K562 (cell line): Measurements from ENCODE around the gene TBX10. TPM values are rescaled to one million over a fixed set of nuclear protein-coding genes. Genes with fewer than 3 reads are reported as not detected.
A peak's percentile ranks its signal among the peaks of the same experiment; 100 is the strongest.

Experiments
- ATAC-seq: fragments of 200-7000 bp; cut with Tn5 transposase; 3 replicates; pipeline ENCODE4 v1.9.1; 2020; ENCODE audit warnings: moderate library complexity
- BruUV-seq: library from RNA; stranded (reverse); fragments of 400-500 nt; replicated peaks from 2 replicates; lab custom pipeline; 2021; lab: Mats Ljungman, UMichigan
- CTCF ChIA-PET: fragments of 300-600 bp; formaldehyde crosslinking; extraction: SDS; loops from one replicate; lab custom pipeline; 2021; ENCODE audit warnings: low intra/inter-chr PET ratio; lab: Yijun Ruan, JAX
- POLR2A ChIA-PET: fragments of 300-600, 350-650 bp; sonication (Branson Sonifier 250); formaldehyde crosslinking; extraction: SDS; loops from one replicate; lab custom pipeline; 2021; ENCODE audit warnings: antibody characterized with exemption, inconsistent platforms; lab: Yijun Ruan, JAX
- DNase-seq, 4 experiments: peaks; one replicate each; pipeline versions ENCODE4 v3.0.0 to v3.0.0-alpha.2; 2011 to 2018; ENCODE audit warnings: low spot score in 3 of 4, mixed read lengths in 3 of 4; ENCODE audit errors: extremely low read depth in 1 of 4
- FAIRE-seq: peaks from 2 replicates; lab custom pipeline; 2011; peaks lifted over from hg19 to GRCh38; lab: Jason Lieb, UNC
- H2AFZ ChIP-seq: 2 replicates; pipeline ENCODE4 v1.6.0; 2011; ENCODE audit warnings: low read depth, low read length, control low read depth, inconsistent platforms
- H3K27ac ChIP-seq: fragments of 200-600 bp; 3 replicates; pipeline ENCODE4 v1.8.0; 2011; ENCODE audit warnings: low read depth, mild to moderate bottlenecking, control low read depth, inconsistent platforms, low read length, moderate library complexity, mixed read lengths; ENCODE audit errors: extremely low read depth
- H3K27me3 ChIP-seq, 2 experiments: fragments of 300-600 bp in 1 of 2; 2 replicates in 1 of 2; 3 replicates in 1 of 2; pipeline versions ENCODE4 v1.6.0 to v1.8.0; 2011; ENCODE audit warnings: inconsistent platforms in 2 of 2, low read length in 2 of 2, mild to moderate bottlenecking in 1 of 2, mixed read lengths in 1 of 2, moderate library complexity in 1 of 2; ENCODE audit not compliant: control insufficient read depth in 2 of 2, insufficient read depth in 2 of 2
- H3K36me3 ChIP-seq: fragments of 300-600 bp; 3 replicates; pipeline ENCODE4 v1.8.0; 2011; ENCODE audit warnings: mild to moderate bottlenecking, low read length, inconsistent platforms; ENCODE audit not compliant: control insufficient read depth, insufficient read depth
- H3K4me1 ChIP-seq, 2 experiments: fragments of 200-600 bp in 1 of 2; replicated peaks in 1 of 2; 2 replicates in 1 of 2; 3 replicates in 1 of 2; pipeline versions ENCODE4 v1.5.1 to v1.8.0; 2011; ENCODE audit warnings: inconsistent platforms in 2 of 2, low read length in 2 of 2, mild to moderate bottlenecking in 1 of 2, mixed read lengths in 1 of 2, moderate library complexity in 1 of 2; ENCODE audit not compliant: control insufficient read depth in 2 of 2, insufficient read depth in 2 of 2
- H3K4me2 ChIP-seq: 2 replicates; pipeline ENCODE4 v1.6.1; 2011; ENCODE audit warnings: low read length, control low read depth, inconsistent platforms, mixed read lengths; ENCODE audit not compliant: insufficient read depth
- H3K4me3 ChIP-seq: fragments of 200-600 bp; sonication (generic), shearing (Covaris generic); 2 replicates; pipeline ENCODE4 v1.5.1; 2016; ENCODE audit warnings: control low read depth, inconsistent platforms
- H3K79me2 ChIP-seq: fragments of 200-600 bp; 3 replicates; pipeline ENCODE4 v1.8.0; 2011; ENCODE audit warnings: low read length, inconsistent platforms; ENCODE audit not compliant: control insufficient read depth, insufficient read depth
- H3K9ac ChIP-seq, 2 experiments: 2 replicates each; pipeline versions ENCODE4 v1.6.0 to v1.6.1; 2011; ENCODE audit warnings: low read depth in 2 of 2, low read length in 2 of 2, control low read depth in 1 of 2, inconsistent platforms in 1 of 2, mild to moderate bottlenecking in 1 of 2, mixed read lengths in 1 of 2; ENCODE audit not compliant: insufficient read depth in 1 of 2
- H3K9me1 ChIP-seq: one replicate; pipeline ENCODE4 v1.6.0; 2011; ENCODE audit warnings: inconsistent platforms, mild to moderate bottlenecking, low read length, moderate library complexity; ENCODE audit not compliant: control insufficient read depth, insufficient read depth
- H3K9me3 ChIP-seq: replicated peaks from 2 replicates; pipeline ENCODE4 v1.5.1; 2011; ENCODE audit warnings: low read depth, low read length, inconsistent platforms; ENCODE audit not compliant: control insufficient read depth, insufficient read depth
- H4K20me1 ChIP-seq: replicated peaks from 2 replicates; pipeline ENCODE4 v1.6.1; 2011; ENCODE audit warnings: low read length, inconsistent platforms, mixed read lengths; ENCODE audit not compliant: control insufficient read depth, insufficient read depth
- ADNP ChIP-seq: fragments of 200-800 bp; sonication (Bioruptor generic); IDR thresholded peaks from 2 replicates; pipeline ENCODE4 v1.6.1; 2016; ENCODE audit warnings: missing genetic modification characterization, missing compliant biosample characterization
- FUS ChIP-seq: fragments of 200-400 bp; formaldehyde crosslinking; optimal IDR thresholded peaks from 2 replicates; pipeline ENCODE3; 2017; ENCODE audit warnings: low read depth, low read length
- HDAC1 ChIP-seq, 2 experiments: fragments of 450-650 bp; IDR thresholded peaks; 2 replicates each; pipeline ENCODE4 v1.6.1; 2016 to 2017; ENCODE audit warnings: inconsistent platforms in 1 of 2, mild to moderate bottlenecking in 1 of 2, moderate library complexity in 1 of 2
- HNRNPLL ChIP-seq: fragments of 200-400 bp; formaldehyde crosslinking; IDR thresholded peaks from 2 replicates; pipeline ENCODE4 v1.6.1; 2017; ENCODE audit warnings: low read length, low read depth, mild to moderate bottlenecking; ENCODE audit not compliant: poor library complexity, severe bottlenecking
- KAT7 ChIP-seq: sonication (generic); formaldehyde crosslinking; IDR thresholded peaks from 2 replicates; pipeline ENCODE4 v1.8.0; 2022; ENCODE audit warnings: missing genetic modification reagents, mild to moderate bottlenecking, borderline replicate concordance
- NBN ChIP-seq: fragments of 450-650 bp; IDR thresholded peaks from 2 replicates; pipeline ENCODE4 v1.6.1; 2016; ENCODE audit warnings: low read depth, mild to moderate bottlenecking
- NCOA1 ChIP-seq: fragments of 450-650 bp; IDR thresholded peaks from 2 replicates; pipeline ENCODE4 v1.6.1; 2016; ENCODE audit warnings: low read depth
- RBM15 ChIP-seq: fragments of 200-400 bp; formaldehyde crosslinking; IDR thresholded peaks from 2 replicates; pipeline ENCODE4 v1.6.1; 2018; ENCODE audit warnings: mild to moderate bottlenecking, low read length, moderate library complexity; ENCODE audit not compliant: insufficient read depth
- SMARCE1 ChIP-seq: fragments of 450-650 bp; IDR thresholded peaks from 2 replicates; pipeline ENCODE4 v1.7.1; 2016; ENCODE audit warnings: mild to moderate bottlenecking
- SMC3 ChIP-seq: conservative IDR thresholded peaks from 2 replicates; pipeline ENCODE4 v1.6.1; 2011; ENCODE audit warnings: low read depth, low read length, improper control_type of control experiment; ENCODE audit not compliant: insufficient read depth
- SRF ChIP-seq, 2 experiments: fragments of 250-450, 450-650 bp in 1 of 2; sonication (Bioruptor Pico) in 1 of 2; sonication (generic) in 1 of 2; formaldehyde crosslinking; IDR thresholded peaks; 2 replicates each; pipeline versions ENCODE4 v1.5.0 to v1.5.1; 2020 to 2022; ENCODE audit warnings: mild to moderate bottlenecking in 1 of 2, missing genetic modification reagents in 1 of 2
- TAF7 ChIP-seq: fragments of 450-650 bp; IDR thresholded peaks from 2 replicates; pipeline ENCODE4 v1.6.1; 2016; ENCODE audit warnings: missing genetic modification characterization, missing compliant biosample characterization
- ZNF507 ChIP-seq: conservative IDR thresholded peaks from 2 replicates; pipeline ENCODE4 v1.6.1; 2017; ENCODE audit warnings: missing genetic modification characterization, missing compliant biosample characterization
- ZNF668 ChIP-seq: fragments of 250-450 bp; sonication (Bioruptor Pico); IDR thresholded peaks from 2 replicates; pipeline ENCODE4 v1.8.0; 2022; ENCODE audit warnings: mild to moderate bottlenecking, inconsistent platforms
- ZNF696 ChIP-seq: fragments of 250-450 bp; sonication (Bioruptor Pico); conservative IDR thresholded peaks from 2 replicates; pipeline ENCODE4 v1.4.0; 2020; ENCODE audit warnings: mild to moderate bottlenecking, moderate library complexity
- ZNF766 ChIP-seq: fragments of 200-800 bp; sonication (Bioruptor generic); conservative IDR thresholded peaks from 2 replicates; pipeline ENCODE4 v1.6.1; 2016; ENCODE audit warnings: missing genetic modification characterization, missing compliant biosample characterization
- WGBS: fragments of 100-300 bp; shearing (Covaris generic); methylation state at CpG from one replicate; pipeline ENCODE4 v1.1.6; 2016; ENCODE audit warnings: low coverage, mixed read lengths; ENCODE audit not compliant: insufficient coverage; ENCODE audit errors: missing lambda C conversion rate; 5-methylcytosine and 5-hydroxymethylcytosine counted together
- in situ Hi-C: fragments of 300-500 bp; cut with MboI; formaldehyde crosslinking; loops from 4 replicates; pipeline ENCODE4 v1.15.0; 2018; ENCODE audit warnings: inconsistent platforms, mixed read lengths
- intact Hi-C: fragments of 100-400 bp; cut with micrococcal nuclease; formaldehyde crosslinking; loops from 2 replicates; pipeline ENCODE4 v1.14.2; 2022
- polyA plus RNA-seq, 8 experiments: library from polyadenylated mRNA; depleted of rRNA in 4 of 8; stranded (reverse) in 5 of 8; unstranded in 3 of 8; fragments of >200 nt; fragmentation: Nextera tagmentation in 2 of 8; fragmentation: Illumina TruSeq in 1 of 8; extraction: Ambion mirVana in 2 of 8; extraction: Trizol in 1 of 8; gene quantifications; 2 replicates each; pipeline versions ENCODE4 v1.2.1 to v1.2.3, GENCODE V29; 2011 to 2014; ENCODE audit warnings: inconsistent platforms in 1 of 8, missing spikeins in 1 of 8
- total RNA-seq, 7 experiments: library from RNA; depleted of rRNA in 6 of 7; stranded (reverse); fragments of >200 nt in 6 of 7; fragmentation: Illumina TruSeq in 2 of 7; extraction: Trizol in 2 of 7; gene quantifications; 2 replicates each; pipeline versions ENCODE4 v1.2.1 to v1.2.3, GENCODE V29; 2011 to 2021; ENCODE audit warnings: low replicate concordance in 1 of 7
- TF ChIP-seq, protein P1 (sequence below): fragments of 250-450 bp; sonication (Bioruptor Pico); IDR thresholded peaks from 2 replicates; pipeline ENCODE4 v1.8.0; 2021; ENCODE audit warnings: moderate library complexity, mild to moderate bottlenecking, inconsistent platforms
- TF ChIP-seq, protein P2 (sequence below): IDR thresholded peaks from 2 replicates; pipeline ENCODE4 v1.6.1; 2012; ENCODE audit warnings: low read depth, low read length, improper control_type of control experiment, borderline replicate concordance

TBX10 gene
- total and polyA plus RNA-seq, 9 of the 15 experiments (the other 6 are each of a cell fraction or from before 2014, with no cell fraction given) = not detected

DNA sequence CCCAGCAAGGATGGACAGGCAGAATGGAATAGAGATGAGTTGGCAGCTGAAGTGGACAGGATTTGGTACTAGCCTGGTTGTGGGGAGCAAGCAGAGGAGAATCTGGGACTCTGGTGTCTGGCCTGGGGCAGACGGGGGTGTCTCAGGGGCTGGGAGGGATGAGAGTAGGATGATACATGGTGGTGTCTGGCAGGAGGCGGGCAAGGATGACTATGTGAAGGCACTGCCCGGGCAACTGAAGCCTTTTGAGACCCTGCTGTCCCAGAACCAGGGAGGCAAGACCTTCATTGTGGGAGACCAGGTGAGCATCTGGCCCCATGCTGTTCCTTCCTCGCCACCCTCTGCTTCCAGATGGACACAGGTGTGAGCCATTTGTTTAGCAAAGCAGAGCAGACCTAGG lies 53.7 kb downstream of the TBX10 start:
- Histone ChIP-seq H3K4me3 (no peak overlapping the region), H3K4me2 (peak overlapping the region; percentile 87), H3K4me1 (peaks cover 21 to 42% of the 10 kb centered on the region in 2 experiments; a peak in 4 of 5 replicates), H3K9me3 (no peaks in the 10 kb centered on the region), H3K79me2 (peaks cover 43% of the 10 kb centered on the region), H3K9me1 (peaks cover 5% of the 10 kb centered on the region), H3K36me3 (peaks cover 41% of the 10 kb centered on the region), H3K27me3 (no peaks in the 10 kb centered on the region), H3K27ac (peak overlapping the region; percentile 16; the same call in 1 of the 3 replicates), H4K20me1 (peaks cover 14% of the 10 kb centered on the region; the same call in 1 of the 2 replicates), H2AFZ (no peak overlapping the region), H3K9ac (peak overlapping the region in 1 of 2 experiments; percentile 99; a peak in 2 of 4 replicates)
- intact Hi-C loops = no loop called here
- TSS peak; percentile 53 for BruUV-seq
- DNase-seq = no peak
- in situ Hi-C loops = no loop called here
- WGBS = 86% methylated on average over 3 of the region's 4 CpGs
- FAIRE-seq = no peak
- TF ChIP-seq FUS (no peak), ADNP (tag) (no peak), ZNF766 (CRISPR knock-in tag) (no peak), NBN (no peak), HDAC1 (IDR thresholded peaks at IDR 0.05) (no peak), NCOA1 (no peak), ZNF507 (tag) (no peak), ZNF696 (no peak), HNRNPLL (no peak), TAF7 (tag) (no peak), RBM15 (no peak), SMC3 (no peak), ZNF668 (no peak), SRF (CRISPR knock-in tag; IDR thresholded peaks at IDR 0.05) (no peak), KAT7 (CRISPR knock-in tag) (no peak), SMARCE1 (no peak)
- TF ChIP-seq, protein P1, sequence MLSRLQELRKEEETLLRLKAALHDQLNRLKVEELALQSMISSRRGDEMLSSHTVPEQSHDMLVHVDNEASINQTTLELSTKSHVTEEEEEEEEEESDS (CRISPR knock-in tag) = no peak
- TF ChIP-seq, protein P2, sequence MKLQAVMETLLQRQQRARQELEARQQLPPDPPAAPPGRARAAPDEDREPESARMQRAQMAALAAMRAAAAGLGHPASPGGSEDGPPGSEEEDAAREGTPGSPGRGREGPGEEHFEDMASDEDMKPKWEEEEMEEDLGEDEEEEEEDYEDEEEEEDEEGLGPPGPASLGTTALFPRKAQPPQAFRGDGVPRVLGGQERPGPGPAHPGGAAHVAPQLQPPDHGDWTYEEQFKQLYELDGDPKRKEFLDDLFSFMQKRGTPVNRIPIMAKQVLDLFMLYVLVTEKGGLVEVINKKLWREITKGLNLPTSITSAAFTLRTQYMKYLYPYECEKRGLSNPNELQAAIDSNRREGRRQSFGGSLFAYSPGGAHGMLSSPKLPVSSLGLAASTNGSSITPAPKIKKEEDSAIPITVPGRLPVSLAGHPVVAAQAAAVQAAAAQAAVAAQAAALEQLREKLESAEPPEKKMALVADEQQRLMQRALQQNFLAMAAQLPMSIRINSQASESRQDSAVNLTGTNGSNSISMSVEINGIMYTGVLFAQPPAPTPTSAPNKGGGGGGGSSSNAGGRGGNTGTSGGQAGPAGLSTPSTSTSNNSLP = no peak
- ATAC-seq = no peak
- ChIA-PET POLR2A (interaction anchor here (0.7 to 2.1 kb wide), 5 partner anchors 10 to 29 kb away, joined by 3 to 15 read pairs (median 4); no protein-coding TSS in a partner anchor), CTCF (no interaction called here)
